Naive thymus-derived CD4-positive, alpha-beta T cell (primary cell): ENCODE data around the gene MLX. TPM values are rescaled to one million over a fixed set of nuclear protein-coding genes. Genes with fewer than 3 reads are reported as not detected.

Experiments used
- ATAC-seq: fragments of 150-1000 bp; cut with Tn5 transposase; 2 replicates; pipeline ENCODE4 v1.10.0; 2021; ENCODE audit warnings: mild to moderate bottlenecking, moderate library complexity
- CTCF ChIA-PET: fragments of 350-600 bp; sonication (Branson Sonifier 250); formaldehyde crosslinking; loops from one replicate; lab custom pipeline; 2021; ENCODE audit warnings: antibody characterized with exemption; lab: Charles Lee
- POLR2A ChIA-PET: fragments of 350-600 bp; sonication (Branson Sonifier 250); formaldehyde crosslinking; loops from one replicate; lab custom pipeline; 2021; ENCODE audit warnings: antibody characterized with exemption, inconsistent platforms; lab: Charles Lee
- DNase-seq, 9 donors: peaks; one replicate each; pipeline versions ENCODE4 v3.0.0 to v3.0.0-alpha.2; 2020 to 2022; ENCODE audit warnings: mixed read lengths in 1 of 9
- H3K27ac ChIP-seq: one replicate; pipeline ENCODE4 v1.7.0; 2013; ENCODE audit warnings: mild to moderate bottlenecking, low read depth, low read length, moderate library complexity
- H3K27me3 ChIP-seq, 2 donors: one replicate each; pipeline ENCODE4 v1.7.0; 2013; ENCODE audit warnings: low read length in 2 of 2, mild to moderate bottlenecking in 2 of 2, moderate library complexity in 2 of 2; ENCODE audit not compliant: control insufficient read depth in 2 of 2, insufficient read depth in 2 of 2
- H3K36me3 ChIP-seq, 3 experiments: 1 replicate in 2 of 3; 2 replicates in 1 of 3; pipeline ENCODE4 v1.7.0; 2013; ENCODE audit warnings: low read length in 3 of 3, mild to moderate bottlenecking in 3 of 3, moderate library complexity in 1 of 3; ENCODE audit not compliant: insufficient read depth in 3 of 3, control insufficient read depth in 2 of 3
- H3K4me1 ChIP-seq, 2 donors: one replicate each; pipeline ENCODE4 v1.7.0; 2013; ENCODE audit warnings: low read length in 2 of 2, mild to moderate bottlenecking in 2 of 2, moderate library complexity in 1 of 2; ENCODE audit not compliant: control insufficient read depth in 2 of 2, insufficient read depth in 2 of 2
- H3K4me3 ChIP-seq: 2 replicates; pipeline ENCODE4 v1.7.0; 2013; ENCODE audit warnings: mild to moderate bottlenecking, low read length
- H3K9me3 ChIP-seq, 3 experiments: 1 replicate in 2 of 3; 2 replicates in 1 of 3; pipeline ENCODE4 v1.7.0; 2013; ENCODE audit warnings: low read length in 3 of 3; ENCODE audit not compliant: control insufficient read depth in 2 of 3
- H3K27ac Mint-ChIP-seq, 9 donors: one replicate each; pipeline ENCODE4 v1.8.0; 2020 to 2022; ENCODE audit warnings: mixed read lengths in 9 of 9, mild to moderate bottlenecking in 8 of 9, moderate library complexity in 5 of 9, inconsistent platforms in 2 of 9
- H3K27me3 Mint-ChIP-seq, 5 donors: one replicate each; pipeline ENCODE4 v1.8.0; 2021 to 2022; ENCODE audit warnings: mixed read lengths in 5 of 5, mild to moderate bottlenecking in 1 of 5
- H3K36me3 Mint-ChIP-seq, 5 donors: one replicate each; pipeline ENCODE4 v1.8.0; 2020 to 2022; ENCODE audit warnings: mixed read lengths in 5 of 5, mild to moderate bottlenecking in 3 of 5, inconsistent platforms in 1 of 5
- H3K4me1 Mint-ChIP-seq, 7 donors: one replicate each; pipeline ENCODE4 v1.8.0; 2020 to 2022; ENCODE audit warnings: mixed read lengths in 7 of 7, mild to moderate bottlenecking in 3 of 7, inconsistent platforms in 1 of 7
- H3K4me3 Mint-ChIP-seq, 10 donors: one replicate each; pipeline ENCODE4 v1.8.0; 2020 to 2022; ENCODE audit warnings: mild to moderate bottlenecking in 10 of 10, mixed read lengths in 10 of 10, moderate library complexity in 6 of 10, inconsistent platforms in 2 of 10
- H3K9me3 Mint-ChIP-seq, 11 donors: one replicate each; pipeline ENCODE4 v1.8.0; 2020 to 2022; ENCODE audit warnings: mixed read lengths in 11 of 11, mild to moderate bottlenecking in 4 of 11, inconsistent platforms in 1 of 11, moderate library complexity in 1 of 11
- intact Hi-C, 2 donors: fragments of 100-400 bp; cut with micrococcal nuclease; formaldehyde crosslinking; loops; one replicate each; pipeline ENCODE4 v1.15.1; 2023
- polyA plus RNA-seq, 2 donors: library from polyadenylated mRNA; unstranded; fragments of 300-500 nt; fragmentation: Illumina TruSeq; gene quantifications; one replicate each; pipeline ENCODE4 v1.2.3, GENCODE V29; 2021
- total RNA-seq, 6 experiments: library from RNA in 5 of 6; stranded (reverse) in 5 of 6; gene quantifications; 1 replicate in 5 of 6; 2 replicates in 1 of 6; pipeline ENCODE4 v1.2.3 and lab custom pipeline; 2021 to 2026

Gene MLX
- total and polyA plus RNA-seq, 7 experiments from 2014 or later: 28.1 to 73.9 (median 50.1) TPM

GRCh38 chr17:42579794-42580551 lies 13.1 kb downstream of the MLX start:
- H3K4me3 Mint-ChIP-seq: peak overlapping the region in 8 of 10 donors; percentile 0 to 66 (median 30)
- Histone ChIP-seq H3K9me3 (no peaks in the 10 kb centered on the region), H3K27me3 (no peaks in the 10 kb centered on the region), H3K4me3 (no peak overlapping the region), H3K36me3 (peaks cover 7 to 56% (median 19%) of the 10 kb centered on the region in 3 experiments), H3K4me1 (peaks cover 9 to 12% of the 10 kb centered on the region in 2 donors), H3K27ac (no peak overlapping the region)
- peaks cover 17 to 40% (median 35%) of the 10 kb centered on the region in 7 donors for H3K4me1 Mint-ChIP-seq
- ChIA-PET CTCF (interaction anchor here (0.9 to 2.9 kb wide), 3 partner anchors 16 to 184 kb away, joined by 4 to 30 read pairs (median 17); no protein-coding TSS in a partner anchor), POLR2A (interaction anchor here (1.3 to 4.2 kb wide), 2 partner anchors 12 to 29 kb away, joined by 4 to 28 read pairs; partner anchors contain the start of genes RETREG3 and TUBG1)
- H3K27me3 Mint-ChIP-seq: no peaks in the 10 kb centered on the region
- no peaks in the 10 kb centered on the region for H3K9me3 Mint-ChIP-seq
- intact Hi-C loops: loop anchor here (5.0 kb wide), 2 partner anchors 167 to 417 kb away; partner anchors contain the start of genes EZH1 (in 1 of the 2) and RPL27 (in 1 of the 2)
- peak overlapping the region in 7 of 9 donors; percentile 4 to 74 (median 17) for H3K27ac Mint-ChIP-seq
- H3K36me3 Mint-ChIP-seq: peaks cover 0 to 22% (median 10%) of the 10 kb centered on the region in 5 donors
- ATAC-seq: no peak
- DNase-seq: no peak

GRCh38 chr17:42581744-42582270 lies 14.9 kb downstream of the MLX start:
- Histone ChIP-seq H3K9me3 (no peaks in the 10 kb centered on the region), H3K27me3 (no peaks in the 10 kb centered on the region), H3K4me1 (peaks cover 9 to 12% of the 10 kb centered on the region in 2 donors), H3K36me3 (peaks cover 24 to 71% (median 35%) of the 10 kb centered on the region in 3 experiments), H3K27ac (no peak overlapping the region), H3K4me3 (no peak overlapping the region)
- H3K36me3 Mint-ChIP-seq: peaks cover 0 to 34% (median 15%) of the 10 kb centered on the region in 5 donors
- CTCF ChIA-PET: interaction anchor here (0.8 to 1.0 kb wide), 2 partner anchors 9 to 26 kb away, joined by 3 read pairs; no protein-coding TSS in a partner anchor
- H3K27me3 Mint-ChIP-seq: no peaks in the 10 kb centered on the region
- POLR2A ChIA-PET: interaction anchor here (0.8 kb wide), 1 partner anchor 14 kb away, joined by 3 read pairs; the partner anchor contains the start of gene MLX
- intact Hi-C loops: no loop called here
- H3K4me1 Mint-ChIP-seq: peaks cover 17 to 30% (median 27%) of the 10 kb centered on the region in 7 donors
- no peak overlapping the region for H3K4me3 Mint-ChIP-seq
- no peaks in the 10 kb centered on the region for H3K9me3 Mint-ChIP-seq
- H3K27ac Mint-ChIP-seq: no peak overlapping the region
- ATAC-seq (no peak), DNase-seq (no peak)

- peak; percentile 49 for ATAC-seq
- peaks cover 4 to 19% (median 8%) of the 10 kb centered on the region in 7 donors for H3K4me1 Mint-ChIP-seq
- intact Hi-C loops: no loop called here
- no peak overlapping the region for H3K4me3 ChIP-seq
- no peak overlapping the region for H3K4me3 Mint-ChIP-seq
- no peak overlapping the region for H3K27ac ChIP-seq
- H3K36me3 Mint-ChIP-seq: peaks cover 9 to 52% (median 19%) of the 10 kb centered on the region in 5 donors
- H3K36me3 ChIP-seq: peaks cover 33 to 94% (median 41%) of the 10 kb centered on the region in 3 experiments
- no peaks in the 10 kb centered on the region for H3K9me3 ChIP-seq
- no peaks in the 10 kb centered on the region for H3K27me3 Mint-ChIP-seq
- no peak overlapping the region for H3K27ac Mint-ChIP-seq
- no peaks in the 10 kb centered on the region for H3K27me3 ChIP-seq
- ChIA-PET CTCF (interaction anchor here (0.7 kb wide), 1 partner anchor 231 kb away, joined by 3 read pairs; no protein-coding TSS in a partner anchor), POLR2A (interaction anchor here (2.1 kb wide), 1 partner anchor 24 kb away, joined by 5 read pairs; the partner anchor contains the start of genes RETREG3 and TUBG1)
- H3K9me3 Mint-ChIP-seq: peaks cover 0 to 1% (median 0%) of the 10 kb centered on the region in 11 donors
- H3K4me1 ChIP-seq: no peaks in the 10 kb centered on the region
- no peak for DNase-seq
Measured at GRCh38 chr17:42584880-42585279, 18.0 kb downstream of the MLX start.

- Mint-ChIP-seq H3K4me3 (no peak overlapping the region), H3K27ac (no peak overlapping the region), H3K36me3 (peaks cover 9 to 47% (median 21%) of the 10 kb centered on the region in 5 donors), H3K4me1 (peaks cover 4 to 15% (median 8%) of the 10 kb centered on the region in 7 donors), H3K9me3 (peaks cover 0 to 1% (median 0%) of the 10 kb centered on the region in 11 donors), H3K27me3 (no peaks in the 10 kb centered on the region)
- Histone ChIP-seq H3K4me1 (no peaks in the 10 kb centered on the region), H3K9me3 (no peaks in the 10 kb centered on the region), H3K4me3 (no peak overlapping the region), H3K27me3 (no peaks in the 10 kb centered on the region), H3K27ac (no peak overlapping the region), H3K36me3 (peaks cover 33 to 94% (median 41%) of the 10 kb centered on the region in 3 experiments)
- intact Hi-C loops: no loop called here
- ChIA-PET CTCF (no interaction called here), POLR2A (interaction anchor here (2.1 kb wide), 1 partner anchor 24 kb away, joined by 5 read pairs; the partner anchor contains the start of genes RETREG3 and TUBG1)
- DNase-seq (no peak), ATAC-seq (no peak)
Measured at GRCh38 chr17:42585353-42585752, 18.5 kb downstream of the MLX start.

- Histone ChIP-seq H3K27me3 (no peaks in the 10 kb centered on the region), H3K27ac (no peak overlapping the region), H3K4me3 (no peak overlapping the region), H3K9me3 (no peaks in the 10 kb centered on the region), H3K4me1 (no peaks in the 10 kb centered on the region), H3K36me3 (peaks cover 33 to 98% (median 51%) of the 10 kb centered on the region in 3 experiments)
- DNase-seq: no peak
- H3K27ac Mint-ChIP-seq: peak overlapping the region in 5 of 9 donors; percentile 36 to 64 (median 50)
- ATAC-seq: no peak
- peaks cover 0 to 1% (median 0%) of the 10 kb centered on the region in 11 donors for H3K9me3 Mint-ChIP-seq
- CTCF ChIA-PET: interaction anchor here (1.7 kb wide), 1 partner anchor 8 kb away, joined by 5 read pairs; no protein-coding TSS in a partner anchor
- peaks cover 9 to 46% (median 25%) of the 10 kb centered on the region in 5 donors for H3K36me3 Mint-ChIP-seq
- no peaks in the 10 kb centered on the region for H3K27me3 Mint-ChIP-seq
- intact Hi-C loops: no loop called here
- H3K4me3 Mint-ChIP-seq: no peak overlapping the region
- H3K4me1 Mint-ChIP-seq: peaks cover 4 to 20% (median 9%) of the 10 kb centered on the region in 7 donors
- POLR2A ChIA-PET: interaction anchor here (1.0 to 2.1 kb wide), 3 partner anchors 9 to 23 kb away, joined by 4 to 6 read pairs (median 5); partner anchors contain the start of genes PSMC3IP, RETREG3 and TUBG1
Measured at GRCh38 chr17:42586514-42587230, 19.8 kb downstream of the MLX start.
